Renal cortical epithelial cell (primary cell): ENCODE measurements around the gene RIPOR3. TPM values are rescaled to one million over a fixed set of nuclear protein-coding genes. Genes with fewer than 3 reads are reported as not detected.
"Not testable (repeated sequence)": the region's sequence is repeated elsewhere in the genome, so short reads cannot be mapped to it uniquely, and the experiment has no call there.

Source experiments
- DNase-seq: peaks from one replicate; pipeline ENCODE4 v3.0.0-alpha.2; 2011; ENCODE audit warnings: low read depth
- total RNA-seq: library from RNA; depleted of rRNA; stranded (reverse); fragments of >200 nt; gene quantifications from 2 replicates; pipeline ENCODE4 v1.2.3, GENCODE V29; 2014

The RIPOR3 gene
- total RNA-seq, 1 donor from 2014 or later: 0.65 TPM

DNA sequence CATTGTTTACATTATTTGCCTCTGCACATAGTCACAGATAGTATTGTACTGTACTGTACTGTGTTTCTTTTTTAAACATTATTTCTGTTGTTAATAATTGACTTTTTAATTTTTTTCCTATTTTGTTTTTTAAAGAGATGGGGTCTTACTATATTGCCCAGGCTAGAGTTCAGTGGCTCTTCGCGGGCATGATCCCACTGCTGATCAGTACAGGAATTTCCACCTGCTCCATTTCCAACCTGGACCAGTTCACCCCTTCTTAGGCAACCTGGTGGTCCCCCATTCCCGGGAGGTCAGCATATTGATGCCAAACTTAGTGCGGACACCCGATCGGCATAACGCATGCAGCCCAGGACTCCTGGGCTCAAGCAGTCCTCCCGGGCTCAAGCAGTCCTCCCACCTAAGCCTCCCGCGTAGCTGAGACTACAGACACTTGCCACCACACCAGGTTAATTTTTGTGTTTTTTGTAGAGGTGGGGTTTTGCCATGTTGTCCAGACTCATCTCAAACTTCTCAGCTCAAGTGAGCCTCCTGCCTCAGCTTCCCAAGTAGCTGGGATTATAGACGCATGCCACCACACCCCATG, 133.7 kb downstream of the RIPOR3 start:
- no peak for DNase-seq

GRCh38 chr20:50555662-50556061, 135.7 kb downstream of the RIPOR3 start:
- no peak for DNase-seq

- no peak for DNase-seq
These were observed 136.4 kb downstream of the RIPOR3 start for GRCh38 chr20:50554694-50555579.

GRCh38 chr20:50552979-50553378, 138.4 kb downstream of the RIPOR3 start:
- DNase-seq: no peak

DNA sequence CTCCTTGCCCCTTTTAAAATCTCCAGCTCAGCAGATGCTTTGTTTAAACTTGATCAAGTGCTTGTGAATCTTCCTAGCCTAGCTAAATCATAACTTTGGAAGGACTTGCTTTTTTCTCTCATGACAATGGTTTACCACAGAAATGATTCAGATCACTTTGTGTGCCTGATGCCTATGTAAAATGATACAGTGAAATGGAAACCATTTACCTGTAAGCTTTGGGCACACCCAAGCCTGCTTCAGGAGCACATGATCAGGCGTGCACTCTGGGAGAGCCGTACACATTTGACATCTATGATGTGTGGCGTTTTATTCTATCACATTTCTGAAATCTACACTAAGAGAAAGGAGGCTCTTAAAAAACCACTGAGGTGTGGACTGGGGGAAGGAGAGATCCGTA, 140.1 kb downstream of the RIPOR3 start:
- no peak for DNase-seq

- no peak for DNase-seq
These were observed 140.8 kb downstream of the RIPOR3 start for GRCh38 chr20:50550531-50550930.

DNA sequence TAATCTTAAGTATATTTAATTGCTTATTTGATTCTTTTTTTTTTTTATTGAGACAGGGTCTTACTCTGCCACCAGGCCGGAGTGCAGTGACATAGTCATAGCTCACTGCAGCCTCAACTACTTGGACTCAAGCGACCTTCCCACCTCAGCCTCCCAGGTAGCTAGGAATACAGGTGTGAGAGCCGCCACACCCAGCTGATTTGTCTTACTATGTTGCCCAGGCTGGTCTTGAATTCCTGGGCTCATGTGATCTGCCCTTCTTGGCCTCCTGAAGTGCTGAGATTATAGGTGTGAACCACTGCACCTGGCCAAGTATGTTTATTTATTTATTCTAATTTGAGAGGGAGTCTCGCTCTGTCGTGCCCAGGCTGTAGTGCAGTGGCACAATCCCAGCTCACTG, 142.9 kb downstream of the RIPOR3 start:
- DNase-seq: no peak

- DNase-seq: no peak
These were observed 143.4 kb downstream of the RIPOR3 start for GRCh38 chr20:50547964-50548363.

GRCh38 chr20:50546729-50547314, 144.5 kb downstream of the RIPOR3 start:
- DNase-seq: no peak

GRCh38 chr20:50545126-50545525, 146.2 kb downstream of the RIPOR3 start:
- DNase-seq: no peak

DNA sequence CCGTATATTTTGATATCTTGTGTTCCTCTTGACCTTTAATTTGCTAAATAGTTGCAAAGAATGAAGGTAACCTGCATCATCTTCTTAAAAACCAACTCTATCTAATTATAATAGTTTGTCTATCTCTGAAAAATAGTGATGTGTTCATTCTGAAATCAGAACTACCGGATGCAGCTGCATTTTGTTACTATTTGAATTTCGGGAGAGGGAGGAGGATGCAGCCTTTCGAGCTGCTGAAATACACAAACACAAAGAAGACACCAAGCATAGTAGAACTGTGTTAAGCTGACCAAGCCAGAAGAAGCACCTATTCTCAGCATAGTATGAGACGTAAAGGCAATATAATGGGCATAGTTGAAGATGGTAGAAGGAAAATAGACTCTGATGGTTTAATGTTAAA, 148.0 kb downstream of the RIPOR3 start:
- no peak for DNase-seq

GRCh38 chr20:50541606-50542041, 149.7 kb downstream of the RIPOR3 start:
- DNase-seq: no peak

DNA sequence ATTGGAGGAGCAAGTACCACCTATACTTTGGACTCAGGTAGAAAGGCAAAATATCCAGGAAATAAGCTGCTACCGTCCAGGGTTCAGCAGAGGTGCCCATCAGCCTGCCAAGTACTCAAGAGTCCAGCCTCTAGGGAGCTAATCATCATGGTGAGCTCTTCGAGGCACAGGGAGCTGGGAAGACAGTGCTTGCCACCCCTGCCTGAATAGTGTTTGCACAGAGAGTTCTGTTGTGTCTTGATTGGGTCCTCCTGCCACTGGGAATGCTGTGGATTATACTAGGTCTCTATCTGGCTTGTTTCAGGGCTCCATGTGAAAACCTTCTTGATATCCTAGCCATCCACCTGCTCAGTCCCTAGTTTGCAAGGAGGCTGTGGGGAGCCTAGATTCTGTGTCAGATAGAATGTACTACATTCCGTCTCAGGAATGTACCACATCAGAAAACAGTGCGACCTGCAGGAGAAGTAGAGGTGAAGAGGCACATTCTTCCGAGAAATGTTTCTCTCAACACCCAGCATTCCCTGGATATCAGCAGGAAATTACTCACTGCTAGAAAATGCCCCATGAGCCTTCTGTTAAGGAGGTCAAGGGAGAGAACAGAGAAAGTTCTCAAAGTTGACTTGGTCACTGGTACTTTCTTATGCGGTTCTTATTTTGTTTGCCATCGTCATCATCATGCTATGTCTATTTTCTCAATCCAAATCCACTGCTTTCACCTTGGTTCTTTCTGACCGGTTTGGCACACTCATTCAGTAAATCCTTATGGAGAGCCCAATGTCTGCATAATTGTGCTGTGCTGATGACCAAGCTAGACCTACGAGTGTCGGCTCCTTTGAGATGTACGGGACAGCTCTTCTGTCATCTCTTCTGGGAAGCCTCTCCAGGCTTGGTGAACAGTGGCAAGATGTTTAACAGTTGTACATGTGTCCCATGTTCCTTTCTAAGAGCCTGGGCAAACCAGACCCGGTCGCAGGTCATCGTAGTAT, 150.4 kb downstream of the RIPOR3 start:
- DNase-seq: peak; percentile 100

GRCh38 chr20:50539798-50540197, 151.5 kb downstream of the RIPOR3 start:
- DNase-seq: not testable (repeated sequence)

DNA sequence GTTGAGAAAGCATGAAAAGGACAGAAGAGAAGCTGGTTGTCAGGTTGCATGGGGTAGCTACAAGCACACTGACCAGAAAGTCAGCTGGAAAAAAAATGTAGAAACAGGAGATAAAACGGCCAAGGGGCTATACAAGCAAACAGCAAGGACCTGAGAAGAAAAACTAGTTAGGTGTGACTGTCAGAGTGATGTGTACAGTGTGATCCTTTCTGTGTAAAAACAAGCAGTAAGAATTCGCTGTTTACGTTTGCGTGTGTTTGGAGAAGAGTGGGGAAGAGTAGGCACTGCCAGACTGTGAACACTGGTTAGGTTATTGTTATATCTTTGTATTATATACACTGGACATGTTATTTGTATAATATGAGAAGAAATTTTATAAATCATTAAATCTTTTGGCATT, 153.1 kb downstream of the RIPOR3 start:
- DNase-seq: no peak

DNA sequence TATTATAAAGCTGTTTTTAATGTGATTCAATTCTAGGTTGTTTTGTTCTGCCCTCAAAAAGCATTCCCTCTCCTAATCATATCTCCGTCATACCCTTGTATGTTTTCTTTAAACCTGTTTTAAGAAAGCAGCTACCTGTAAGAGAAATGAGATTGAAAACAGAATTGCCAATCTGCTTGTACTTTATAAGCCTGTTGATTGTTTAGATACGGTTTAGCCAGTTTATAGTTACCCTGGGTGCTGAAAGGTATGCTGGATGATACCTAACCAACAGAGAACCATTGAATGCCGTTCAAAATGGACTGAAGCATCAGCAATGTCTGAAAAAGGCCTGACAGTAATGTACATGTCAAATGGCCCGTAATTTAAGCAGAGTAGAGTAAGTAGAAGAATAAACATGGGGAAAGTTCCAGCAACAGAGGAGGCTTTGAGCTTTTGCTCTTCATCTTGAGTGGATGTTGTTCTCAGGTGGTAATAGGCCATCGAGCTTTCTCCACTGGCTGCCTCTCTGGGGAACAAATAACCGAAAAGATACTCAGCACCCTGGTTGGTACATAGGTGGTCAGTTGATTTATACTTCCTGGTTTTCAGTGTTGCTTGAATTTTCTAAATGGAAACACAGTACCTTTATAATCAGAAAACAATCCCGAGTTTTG, 153.7 kb downstream of the RIPOR3 start:
- DNase-seq: no peak

- peak; percentile 72 for DNase-seq
These were observed 155.0 kb downstream of the RIPOR3 start for GRCh38 chr20:50536333-50536732.
